ENCODE results near the gene ATRNL1. TPM values are rescaled to one million over a fixed set of nuclear protein-coding genes. Genes with fewer than 3 reads are reported as not detected.

Gene ATRNL1
- total RNA-seq, 1 experiment from 2014 or later, result not detected

DNA sequence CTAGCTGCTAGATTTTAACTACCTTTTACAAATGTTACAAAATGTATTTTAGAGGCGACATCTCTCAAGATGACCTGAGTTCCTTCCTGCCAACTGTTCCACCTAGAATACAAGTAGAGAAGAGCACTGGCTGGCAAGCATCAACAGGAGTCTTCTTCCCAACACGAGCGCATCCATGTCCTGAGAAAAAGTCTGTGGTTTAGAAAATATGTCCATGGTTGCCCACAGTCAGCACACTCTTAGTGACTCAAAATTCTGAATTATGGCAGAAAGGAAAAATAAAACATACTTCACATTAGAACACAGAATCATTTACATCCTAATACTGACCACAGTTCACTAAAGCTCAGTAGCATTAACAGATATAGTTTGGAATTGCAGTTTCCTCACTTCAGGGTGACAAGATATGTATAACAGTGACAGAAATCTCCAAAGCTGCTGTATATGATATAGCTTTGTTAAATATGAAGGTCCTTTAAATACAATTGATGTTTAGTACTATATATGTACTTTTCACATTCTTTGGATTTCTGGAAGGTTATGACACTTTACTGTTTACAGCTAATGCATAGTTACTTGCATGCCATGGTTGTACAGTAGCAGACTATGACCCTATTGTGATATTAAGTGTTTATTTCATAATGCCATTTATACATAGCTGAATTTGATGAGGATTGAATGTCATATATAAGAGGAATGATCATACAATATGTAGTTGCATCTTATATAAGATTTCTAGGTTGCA is 852.7 kb downstream of the ATRNL1 start:
- CTCF ChIA-PET, result no interaction called here

DNA sequence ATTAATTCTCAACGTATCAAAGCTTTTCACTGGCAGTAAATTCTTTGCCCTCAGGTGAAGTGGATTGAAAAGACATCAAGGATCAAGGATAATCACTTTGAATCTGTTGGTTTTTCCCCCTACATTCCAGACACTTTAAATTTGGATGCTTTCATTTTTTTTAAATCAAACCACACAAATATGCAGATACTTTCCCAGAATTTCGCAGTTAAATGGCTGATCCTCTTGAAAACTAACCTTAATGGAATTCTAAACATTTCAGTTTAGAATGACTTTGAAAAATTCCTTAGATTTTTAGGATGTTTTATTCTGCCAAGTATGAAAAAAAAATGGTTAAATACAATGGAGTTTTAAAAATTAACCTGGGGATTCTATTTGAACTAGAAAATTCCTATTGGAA is 853.9 kb downstream of the ATRNL1 start:
- H3K27me3 Mint-ChIP-seq (ENCODE audit: insufficient read depth, unreplicated experiment), result no peaks in the 10 kb centered on the region
- no peak for DNase-seq
- H3K4me3 Mint-ChIP-seq (ENCODE audit: unreplicated experiment), result no peak overlapping the region
- intact Hi-C loops (cut with micrococcal nuclease; ENCODE audit: unreplicated experiment), result no loop called here
- Histone ChIP-seq H3K36me3 (ENCODE audit: control insufficient read depth, insufficient read depth, low read length) (no peaks in the 10 kb centered on the region), H3K9me3 (no peaks in the 10 kb centered on the region), H3K4me3 (ENCODE audit: low read depth, low read length) (no peak overlapping the region), H3K27me3 (replicated peaks; ENCODE audit: control insufficient read depth, insufficient read depth, low read length) (no peaks in the 10 kb centered on the region), H3K4me1 (peaks cover 33% of the 10 kb centered on the region)
- H3K36me3 Mint-ChIP-seq (ENCODE audit: insufficient read depth, unreplicated experiment), result peaks cover 6% of the 10 kb centered on the region
- TF ChIP-seq, protein P1, sequence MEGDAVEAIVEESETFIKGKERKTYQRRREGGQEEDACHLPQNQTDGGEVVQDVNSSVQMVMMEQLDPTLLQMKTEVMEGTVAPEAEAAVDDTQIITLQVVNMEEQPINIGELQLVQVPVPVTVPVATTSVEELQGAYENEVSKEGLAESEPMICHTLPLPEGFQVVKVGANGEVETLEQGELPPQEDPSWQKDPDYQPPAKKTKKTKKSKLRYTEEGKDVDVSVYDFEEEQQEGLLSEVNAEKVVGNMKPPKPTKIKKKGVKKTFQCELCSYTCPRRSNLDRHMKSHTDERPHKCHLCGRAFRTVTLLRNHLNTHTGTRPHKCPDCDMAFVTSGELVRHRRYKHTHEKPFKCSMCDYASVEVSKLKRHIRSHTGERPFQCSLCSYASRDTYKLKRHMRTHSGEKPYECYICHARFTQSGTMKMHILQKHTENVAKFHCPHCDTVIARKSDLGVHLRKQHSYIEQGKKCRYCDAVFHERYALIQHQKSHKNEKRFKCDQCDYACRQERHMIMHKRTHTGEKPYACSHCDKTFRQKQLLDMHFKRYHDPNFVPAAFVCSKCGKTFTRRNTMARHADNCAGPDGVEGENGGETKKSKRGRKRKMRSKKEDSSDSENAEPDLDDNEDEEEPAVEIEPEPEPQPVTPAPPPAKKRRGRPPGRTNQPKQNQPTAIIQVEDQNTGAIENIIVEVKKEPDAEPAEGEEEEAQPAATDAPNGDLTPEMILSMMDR (IDR thresholded peaks at IDR 0.05; ENCODE audit: insufficient read depth in 1 of 2, low read depth in 1 of 2, low read length in 1 of 2, severe bottlenecking in 1 of 2, unreplicated experiment in 1 of 2), result no peak
- ChIA-PET POLR2A (no interaction called here), CTCF (no interaction called here)
- no TSS peak for BruUV-seq (replicated peaks)
- H3K27ac Mint-ChIP-seq (ENCODE audit: unreplicated experiment), result no peak overlapping the region
- peaks cover 31% of the 10 kb centered on the region for H3K9me3 Mint-ChIP-seq (ENCODE audit: unreplicated experiment)
- H3K4me1 Mint-ChIP-seq (ENCODE audit: low read depth, unreplicated experiment), result peaks cover 13% of the 10 kb centered on the region

More for the DNA sequence above, 852.7 kb downstream of the ATRNL1 start:
- Mint-ChIP-seq H3K27me3 (ENCODE audit: insufficient read depth, unreplicated experiment) (no peaks in the 10 kb centered on the region), H3K4me3 (ENCODE audit: unreplicated experiment) (no peak overlapping the region), H3K27ac (ENCODE audit: unreplicated experiment) (peak overlapping the region; percentile 29), H3K9me3 (ENCODE audit: unreplicated experiment) (peaks cover 37% of the 10 kb centered on the region), H3K4me1 (ENCODE audit: low read depth, unreplicated experiment) (peaks cover 18% of the 10 kb centered on the region), H3K36me3 (ENCODE audit: insufficient read depth, unreplicated experiment) (peaks cover 6% of the 10 kb centered on the region)
- intact Hi-C loops (cut with micrococcal nuclease; ENCODE audit: unreplicated experiment), result no loop called here
- no peak for DNase-seq
- no peaks in the 10 kb centered on the region for H3K36me3 ChIP-seq (ENCODE audit: control insufficient read depth, insufficient read depth, low read length)
- TF ChIP-seq, protein P1 (IDR thresholded peaks at IDR 0.05; ENCODE audit: insufficient read depth in 1 of 2, low read depth in 1 of 2, low read length in 1 of 2, severe bottlenecking in 1 of 2, unreplicated experiment in 1 of 2), result no peak
- no peaks in the 10 kb centered on the region for H3K9me3 ChIP-seq
- no peak overlapping the region for H3K4me3 ChIP-seq (ENCODE audit: low read depth, low read length)
- no TSS peak for BruUV-seq (replicated peaks)
- POLR2A ChIA-PET, result no interaction called here
- no peaks in the 10 kb centered on the region for H3K27me3 ChIP-seq (replicated peaks; ENCODE audit: control insufficient read depth, insufficient read depth, low read length)
- H3K4me1 ChIP-seq, result peaks cover 37% of the 10 kb centered on the region

DNA sequence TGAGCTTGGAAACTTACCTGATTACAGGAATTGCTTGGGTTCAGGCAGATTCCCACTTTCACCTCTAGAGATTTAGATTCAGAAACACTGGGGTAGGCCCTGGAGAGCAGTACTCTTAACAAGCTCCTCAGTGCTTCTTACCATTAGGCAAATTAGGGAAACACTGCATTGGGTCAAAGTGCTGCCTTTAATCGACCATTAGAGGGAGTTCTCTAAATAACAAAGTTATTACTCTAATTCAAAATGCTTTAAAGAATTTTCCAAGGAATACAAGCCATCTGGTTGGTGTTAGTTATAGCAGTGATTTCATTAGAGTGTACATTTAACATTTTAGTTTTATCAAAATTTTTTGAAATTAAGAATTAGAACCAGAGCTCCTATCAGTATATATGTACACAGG is 855.3 kb downstream of the ATRNL1 start:
- intact Hi-C loops (cut with micrococcal nuclease; ENCODE audit: unreplicated experiment), result no loop called here
- H3K9me3 Mint-ChIP-seq (ENCODE audit: unreplicated experiment), result peaks cover 17% of the 10 kb centered on the region
- CTCF ChIA-PET, result interaction anchor here (0.6 kb wide), 1 partner anchor 106 kb away, joined by 3 read pairs; no protein-coding TSS in a partner anchor
- Histone ChIP-seq H3K4me3 (ENCODE audit: low read depth, low read length) (no peak overlapping the region), H3K27me3 (replicated peaks; ENCODE audit: control insufficient read depth, insufficient read depth, low read length) (no peaks in the 10 kb centered on the region), H3K4me1 (peaks cover 30% of the 10 kb centered on the region), H3K9me3 (no peaks in the 10 kb centered on the region), H3K36me3 (ENCODE audit: control insufficient read depth, insufficient read depth, low read length) (no peaks in the 10 kb centered on the region)
- no peak for DNase-seq
- POLR2A ChIA-PET, result interaction anchor here (0.6 kb wide), 1 partner anchor 1591 kb away, joined by 3 read pairs; no protein-coding TSS in a partner anchor
- H3K27me3 Mint-ChIP-seq (ENCODE audit: insufficient read depth, unreplicated experiment), result no peaks in the 10 kb centered on the region
- no peak overlapping the region for H3K4me3 Mint-ChIP-seq (ENCODE audit: unreplicated experiment)
- TF ChIP-seq, protein P1 (IDR thresholded peaks at IDR 0.05; ENCODE audit: insufficient read depth in 1 of 2, low read depth in 1 of 2, low read length in 1 of 2, severe bottlenecking in 1 of 2, unreplicated experiment in 1 of 2), result no peak
- H3K4me1 Mint-ChIP-seq (ENCODE audit: low read depth, unreplicated experiment), result peaks cover 15% of the 10 kb centered on the region
- BruUV-seq (replicated peaks), result no TSS peak
- H3K36me3 Mint-ChIP-seq (ENCODE audit: insufficient read depth, unreplicated experiment), result peaks cover 5% of the 10 kb centered on the region
- H3K27ac Mint-ChIP-seq (ENCODE audit: unreplicated experiment), result no peak overlapping the region

Data from Caco-2 (cell line).